Smooth muscle cell (in vitro differentiated cells): ENCODE data around the gene SHISA4. TPM values are rescaled to one million over a fixed set of nuclear protein-coding genes. Genes with fewer than 3 reads are reported as not detected.
"Not testable (repeated sequence)": the region's sequence is repeated elsewhere in the genome, so short reads cannot be mapped to it uniquely, and the experiment has no call there.

Experiments used
- DNase-seq: peaks from one replicate; lab custom pipeline; 2025; ENCODE audit not compliant: unreplicated experiment; lab: John Stamatoyannopoulos, UW
- H2AFZ ChIP-seq: fragments of 200-600 bp; sonication (generic); 2 replicates; pipeline ENCODE4 v1.6.0; 2016; ENCODE audit warnings: antibody characterized with exemption, low read depth, mild to moderate bottlenecking
- H3F3A ChIP-seq: fragments of 200-600 bp; sonication (generic); 2 replicates; pipeline ENCODE4 v1.6.0; 2017; ENCODE audit warnings: antibody characterized with exemption, low read depth
- H3K27ac ChIP-seq: fragments of 200-600 bp; sonication (generic); 2 replicates; pipeline ENCODE4 v1.5.1; 2016; ENCODE audit warnings: low read depth, mild to moderate bottlenecking
- H3K27me3 ChIP-seq: fragments of 200-600 bp; sonication (generic); 2 replicates; pipeline ENCODE4 v1.6.1; 2016; ENCODE audit warnings: low read depth, mild to moderate bottlenecking
- H3K36me3 ChIP-seq: fragments of 200-600 bp; sonication (generic); 2 replicates; pipeline ENCODE4 v1.5.1; 2016; ENCODE audit warnings: low read depth
- H3K4me1 ChIP-seq: fragments of 200-600 bp; sonication (generic); 2 replicates; pipeline ENCODE4 v1.5.1; 2016; ENCODE audit warnings: low read depth
- H3K4me2 ChIP-seq: fragments of 200-600 bp; sonication (generic); 2 replicates; pipeline ENCODE4 v1.6.0; 2016; ENCODE audit warnings: mild to moderate bottlenecking
- H3K4me3 ChIP-seq: fragments of 200-600 bp; sonication (generic); 2 replicates; pipeline ENCODE4 v1.5.1; 2016; ENCODE audit warnings: mild to moderate bottlenecking
- H3K79me2 ChIP-seq: fragments of 200-600 bp; sonication (generic); 2 replicates; pipeline ENCODE4 v1.6.0; 2016; ENCODE audit warnings: low read depth, mild to moderate bottlenecking
- H3K9ac ChIP-seq: fragments of 200-600 bp; sonication (generic); 2 replicates; pipeline ENCODE4 v1.6.0; 2016; ENCODE audit warnings: low read depth
- H3K9me3 ChIP-seq: fragments of 200-600 bp; sonication (generic); replicated peaks from 2 replicates; pipeline ENCODE4 v1.5.1; 2016; ENCODE audit warnings: low read depth
- H4K20me1 ChIP-seq: fragments of 200-600 bp; sonication (generic); 2 replicates; pipeline ENCODE4 v1.6.0; 2016; ENCODE audit warnings: low read depth
- WGBS: methylation state at CpG from one replicate; pipeline ENCODE4 v1.1.7; 2016; ENCODE audit warnings: low lambda C conversion rate; 5-methylcytosine and 5-hydroxymethylcytosine counted together
- polyA plus RNA-seq: library from polyadenylated mRNA; unstranded; fragments of >200 nt; fragmentation: Nextera tagmentation; extraction: Ambion mirVana; gene quantifications from 2 replicates; pipeline ENCODE4 v1.2.1, GENCODE V29; 2016
- total RNA-seq: library from RNA; depleted of rRNA; stranded (reverse); fragments of >200 nt; gene quantifications from 2 replicates; pipeline ENCODE4 v1.2.3, GENCODE V29; 2014
- TF ChIP-seq, protein P1 (sequence below): fragments of 200-600 bp; sonication (generic); IDR thresholded peaks from 2 replicates; pipeline ENCODE4 v1.5.1; 2017; ENCODE audit warnings: borderline replicate concordance, mild to moderate bottlenecking, antibody characterized with exemption; ENCODE audit not compliant: insufficient read depth, poor library complexity, severe bottlenecking

The SHISA4 gene
- total and polyA plus RNA-seq, 2 experiments from 2014 or later = 30.1 to 73.5 TPM

DNA sequence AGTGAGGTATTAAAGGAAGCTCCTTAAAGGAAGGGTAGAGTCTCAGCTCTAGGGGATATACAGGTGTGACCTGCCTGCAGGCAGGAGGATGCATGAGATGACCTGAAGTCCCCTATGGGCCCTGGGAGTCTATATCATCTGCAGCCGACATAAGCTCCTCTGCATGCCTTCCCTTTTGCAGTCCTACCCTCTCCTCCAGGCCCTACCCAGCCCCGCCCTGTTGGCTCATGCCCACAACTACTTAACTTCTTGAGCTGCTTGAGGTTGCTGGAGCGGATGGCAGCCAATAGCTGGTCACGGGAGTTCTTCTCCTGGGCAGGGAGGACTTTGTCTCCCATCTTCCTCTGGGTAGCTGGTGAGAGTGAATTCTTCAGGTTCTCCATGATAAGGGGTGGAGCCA, 10.3 kb downstream of the SHISA4 start:
- TF ChIP-seq, protein P1, sequence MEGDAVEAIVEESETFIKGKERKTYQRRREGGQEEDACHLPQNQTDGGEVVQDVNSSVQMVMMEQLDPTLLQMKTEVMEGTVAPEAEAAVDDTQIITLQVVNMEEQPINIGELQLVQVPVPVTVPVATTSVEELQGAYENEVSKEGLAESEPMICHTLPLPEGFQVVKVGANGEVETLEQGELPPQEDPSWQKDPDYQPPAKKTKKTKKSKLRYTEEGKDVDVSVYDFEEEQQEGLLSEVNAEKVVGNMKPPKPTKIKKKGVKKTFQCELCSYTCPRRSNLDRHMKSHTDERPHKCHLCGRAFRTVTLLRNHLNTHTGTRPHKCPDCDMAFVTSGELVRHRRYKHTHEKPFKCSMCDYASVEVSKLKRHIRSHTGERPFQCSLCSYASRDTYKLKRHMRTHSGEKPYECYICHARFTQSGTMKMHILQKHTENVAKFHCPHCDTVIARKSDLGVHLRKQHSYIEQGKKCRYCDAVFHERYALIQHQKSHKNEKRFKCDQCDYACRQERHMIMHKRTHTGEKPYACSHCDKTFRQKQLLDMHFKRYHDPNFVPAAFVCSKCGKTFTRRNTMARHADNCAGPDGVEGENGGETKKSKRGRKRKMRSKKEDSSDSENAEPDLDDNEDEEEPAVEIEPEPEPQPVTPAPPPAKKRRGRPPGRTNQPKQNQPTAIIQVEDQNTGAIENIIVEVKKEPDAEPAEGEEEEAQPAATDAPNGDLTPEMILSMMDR = no peak
- H3K79me2 ChIP-seq = no peaks in the 10 kb centered on the region
- no peak for DNase-seq
- H3K4me1 ChIP-seq = no peaks in the 10 kb centered on the region
- no peak overlapping the region for H3K4me3 ChIP-seq
- no peak overlapping the region for H3K27ac ChIP-seq
- H3K27me3 ChIP-seq = no peaks in the 10 kb centered on the region
- H3K4me2 ChIP-seq = no peak overlapping the region
- no peak overlapping the region for H3K9ac ChIP-seq
- H2AFZ ChIP-seq = no peak overlapping the region
- H3K9me3 ChIP-seq = no peaks in the 10 kb centered on the region
- 90% methylated on average over 4 of the region's 4 CpGs for WGBS
- peaks cover 7% of the 10 kb centered on the region for H3F3A ChIP-seq
- no peaks in the 10 kb centered on the region for H4K20me1 ChIP-seq
- H3K36me3 ChIP-seq = no peaks in the 10 kb centered on the region

GRCh38 chr1:201899683-201900429, 11.2 kb downstream of the SHISA4 start:
- H3K27ac ChIP-seq = no peak overlapping the region
- TF ChIP-seq, protein P1 = no peak
- WGBS = 96% methylated on average over 20 of the region's 20 CpGs
- no peak overlapping the region for H3K4me3 ChIP-seq
- no peaks in the 10 kb centered on the region for H3K4me1 ChIP-seq
- H3K9me3 ChIP-seq = no peaks in the 10 kb centered on the region
- H3K4me2 ChIP-seq = no peak overlapping the region
- no peaks in the 10 kb centered on the region for H3K79me2 ChIP-seq
- H3F3A ChIP-seq = peaks cover 9% of the 10 kb centered on the region
- H3K27me3 ChIP-seq = no peaks in the 10 kb centered on the region
- no peak overlapping the region for H2AFZ ChIP-seq
- no peak overlapping the region for H3K9ac ChIP-seq
- H3K36me3 ChIP-seq = no peaks in the 10 kb centered on the region
- H4K20me1 ChIP-seq = no peaks in the 10 kb centered on the region
- no peak for DNase-seq

GRCh38 chr1:201900476-201900875, 11.8 kb downstream of the SHISA4 start:
- TF ChIP-seq, protein P1 = no peak
- no peaks in the 10 kb centered on the region for H3K36me3 ChIP-seq
- no peaks in the 10 kb centered on the region for H4K20me1 ChIP-seq
- H3K79me2 ChIP-seq = no peaks in the 10 kb centered on the region
- no peak for DNase-seq
- 94% methylated on average over 5 of the region's 5 CpGs for WGBS
- no peak overlapping the region for H3K27ac ChIP-seq
- no peaks in the 10 kb centered on the region for H3K27me3 ChIP-seq
- no peaks in the 10 kb centered on the region for H3K9me3 ChIP-seq
- peaks cover 15% of the 10 kb centered on the region for H3F3A ChIP-seq
- no peaks in the 10 kb centered on the region for H3K4me1 ChIP-seq
- no peak overlapping the region for H3K9ac ChIP-seq
- no peak overlapping the region for H3K4me3 ChIP-seq
- no peak overlapping the region for H2AFZ ChIP-seq
- H3K4me2 ChIP-seq = no peak overlapping the region

GRCh38 chr1:201901036-201901435, 12.3 kb downstream of the SHISA4 start:
- H3K27ac ChIP-seq, H2AFZ ChIP-seq, H3K4me2 ChIP-seq, H3K36me3 ChIP-seq, H3K9ac ChIP-seq, H3K9me3 ChIP-seq, H3K4me3 ChIP-seq, H3K4me1 ChIP-seq, H3K79me2 ChIP-seq, H3K27me3 ChIP-seq, DNase-seq, H4K20me1 ChIP-seq: not testable (repeated sequence)
- peaks cover 17% of the 10 kb centered on the region for H3F3A ChIP-seq
- WGBS = 94% methylated on average over 6 of the region's 6 CpGs
